Activated naive CD4-positive, alpha-beta T cell treated with anti-CD3 and anti-CD28 coated beads, Interleukin-2, amount 50 U/mL, for 24 hours (primary cell): ENCODE data around the gene NAA40.

Experiments used
- H3K27ac Mint-ChIP-seq: one replicate; pipeline ENCODE4 v1.8.0; 2021; ENCODE audit warnings: mild to moderate bottlenecking, mixed read lengths
- H3K27me3 Mint-ChIP-seq: one replicate; pipeline ENCODE4 v1.8.0; 2021; ENCODE audit warnings: mixed read lengths
- H3K36me3 Mint-ChIP-seq: one replicate; pipeline ENCODE4 v1.8.0; 2021; ENCODE audit warnings: mixed read lengths
- H3K4me1 Mint-ChIP-seq: one replicate; pipeline ENCODE4 v1.8.0; 2021; ENCODE audit warnings: mixed read lengths
- H3K4me3 Mint-ChIP-seq: one replicate; pipeline ENCODE4 v1.8.0; 2021; ENCODE audit warnings: mild to moderate bottlenecking, mixed read lengths
- H3K9me3 Mint-ChIP-seq: one replicate; pipeline ENCODE4 v1.8.0; 2021; ENCODE audit warnings: mixed read lengths

The NAA40 gene

DNA sequence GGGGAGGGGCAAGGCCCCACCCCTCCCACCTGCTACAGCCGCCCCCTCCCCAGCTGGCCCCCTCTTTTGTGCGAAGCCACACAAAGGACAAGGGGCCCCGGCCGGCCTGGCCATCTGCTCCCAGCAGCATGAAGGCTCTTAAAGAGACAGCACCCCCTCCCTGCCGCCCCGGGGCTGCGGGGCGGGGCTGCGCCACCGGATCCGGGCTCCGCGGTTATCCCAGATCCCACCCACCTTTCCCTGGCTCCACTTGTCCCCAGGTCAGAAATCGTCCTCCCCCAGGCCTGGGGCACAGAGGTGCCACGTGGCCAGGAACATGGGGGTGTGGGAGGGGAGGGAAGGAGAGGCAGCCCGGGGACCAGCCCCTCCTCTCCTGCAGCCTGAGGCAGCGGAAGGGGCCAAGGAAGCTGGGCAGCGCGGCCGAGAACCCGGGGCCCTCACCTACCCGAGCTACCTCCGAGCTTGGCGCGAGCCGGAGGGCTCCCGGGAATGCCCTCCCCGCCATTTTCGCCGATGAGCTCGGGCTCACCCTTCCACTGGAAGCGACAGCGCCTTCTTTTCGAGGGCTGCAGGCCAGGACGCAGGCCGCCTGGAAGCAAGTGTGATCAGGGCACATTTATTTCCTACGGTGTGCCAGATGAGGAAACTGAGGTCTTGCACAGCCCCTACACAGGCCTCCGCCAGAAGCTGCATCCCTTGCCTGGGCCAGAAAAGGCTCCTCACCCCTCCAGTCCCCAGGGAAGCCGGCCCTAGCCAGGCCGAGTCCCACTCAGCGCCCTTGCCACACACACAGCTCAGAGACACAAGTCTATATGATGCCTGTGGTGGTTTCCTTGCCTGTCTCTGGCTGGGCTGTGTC, 19.3 kb upstream of the NAA40 start:
- peaks cover 10% of the 10 kb centered on the region for H3K4me1 Mint-ChIP-seq
- no peaks in the 10 kb centered on the region for H3K9me3 Mint-ChIP-seq
- no peak overlapping the region for H3K27ac Mint-ChIP-seq
- no peaks in the 10 kb centered on the region for H3K36me3 Mint-ChIP-seq
- H3K27me3 Mint-ChIP-seq = peaks cover under 1% of the 10 kb centered on the region
- no peak overlapping the region for H3K4me3 Mint-ChIP-seq

DNA sequence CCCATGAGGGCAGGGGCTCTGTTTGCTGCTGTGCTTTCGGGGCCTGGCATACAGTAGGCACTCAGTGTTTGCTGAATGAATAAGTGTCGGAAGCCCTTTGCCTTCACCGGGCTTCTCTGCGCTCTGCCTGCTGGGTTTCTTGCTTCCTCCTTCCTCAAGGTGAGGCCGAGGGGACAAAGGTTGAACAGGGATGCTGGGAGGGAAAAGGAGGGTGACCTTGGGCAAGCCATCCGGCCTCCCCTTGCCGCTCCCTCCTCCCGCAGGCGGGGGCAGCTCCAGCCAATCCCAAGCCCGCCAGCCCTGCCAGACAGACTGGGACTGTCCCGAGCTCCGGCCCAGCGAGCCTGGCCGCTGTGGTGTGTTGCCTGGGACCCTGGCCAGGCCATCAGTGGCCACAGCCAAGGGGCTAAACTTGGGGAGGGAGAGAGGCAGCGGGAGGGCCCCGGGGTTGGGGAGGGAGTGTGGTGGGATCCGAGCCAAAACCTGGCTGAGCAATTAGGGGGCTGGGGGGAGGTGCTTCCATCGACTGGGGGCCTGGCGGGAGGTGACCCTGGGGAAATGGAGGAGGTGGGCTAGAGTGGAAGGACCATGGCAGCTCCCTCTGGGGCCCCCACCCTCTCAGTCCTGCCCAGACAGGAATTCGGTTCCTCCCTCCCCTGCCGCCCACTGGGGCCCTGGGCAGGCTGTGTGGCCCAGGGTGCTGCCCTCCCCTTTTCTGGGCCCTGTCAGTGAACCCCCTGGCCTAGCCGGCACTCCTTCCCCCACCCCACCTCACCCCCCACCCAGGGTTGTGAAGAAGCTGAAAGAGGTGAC, 18.5 kb upstream of the NAA40 start:
- no peak overlapping the region for H3K27ac Mint-ChIP-seq
- no peaks in the 10 kb centered on the region for H3K9me3 Mint-ChIP-seq
- H3K4me1 Mint-ChIP-seq = peaks cover 10% of the 10 kb centered on the region
- peaks cover 1% of the 10 kb centered on the region for H3K27me3 Mint-ChIP-seq
- H3K36me3 Mint-ChIP-seq = no peaks in the 10 kb centered on the region
- H3K4me3 Mint-ChIP-seq = no peak overlapping the region

DNA sequence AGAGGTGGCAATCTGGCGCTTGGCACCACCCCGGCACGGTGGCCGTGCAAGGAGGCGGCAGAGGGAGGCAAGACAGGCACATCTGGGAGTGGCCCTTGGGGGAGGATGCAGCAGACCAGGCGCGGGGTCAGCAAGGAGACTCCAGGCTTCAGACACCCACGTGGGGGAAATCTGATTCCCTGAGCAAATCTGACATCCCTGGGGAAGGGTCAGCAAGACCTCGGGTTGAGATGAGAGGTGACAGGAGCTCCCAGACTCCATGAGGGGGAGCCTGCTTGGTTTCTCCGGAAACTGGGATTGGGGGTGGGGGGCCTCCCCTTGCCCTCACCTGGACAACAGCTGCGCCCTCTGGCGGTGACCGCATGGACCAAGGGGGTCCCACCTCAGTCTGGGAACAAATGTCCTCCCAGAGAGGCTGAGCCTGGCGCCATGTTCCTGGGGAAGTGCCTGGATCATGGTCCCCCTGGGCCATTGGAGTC, 17.8 kb upstream of the NAA40 start:
- no peak overlapping the region for H3K4me3 Mint-ChIP-seq
- H3K9me3 Mint-ChIP-seq = no peaks in the 10 kb centered on the region
- H3K27me3 Mint-ChIP-seq = peaks cover 1% of the 10 kb centered on the region
- H3K36me3 Mint-ChIP-seq = no peaks in the 10 kb centered on the region
- no peak overlapping the region for H3K27ac Mint-ChIP-seq
- H3K4me1 Mint-ChIP-seq = peaks cover 10% of the 10 kb centered on the region

DNA sequence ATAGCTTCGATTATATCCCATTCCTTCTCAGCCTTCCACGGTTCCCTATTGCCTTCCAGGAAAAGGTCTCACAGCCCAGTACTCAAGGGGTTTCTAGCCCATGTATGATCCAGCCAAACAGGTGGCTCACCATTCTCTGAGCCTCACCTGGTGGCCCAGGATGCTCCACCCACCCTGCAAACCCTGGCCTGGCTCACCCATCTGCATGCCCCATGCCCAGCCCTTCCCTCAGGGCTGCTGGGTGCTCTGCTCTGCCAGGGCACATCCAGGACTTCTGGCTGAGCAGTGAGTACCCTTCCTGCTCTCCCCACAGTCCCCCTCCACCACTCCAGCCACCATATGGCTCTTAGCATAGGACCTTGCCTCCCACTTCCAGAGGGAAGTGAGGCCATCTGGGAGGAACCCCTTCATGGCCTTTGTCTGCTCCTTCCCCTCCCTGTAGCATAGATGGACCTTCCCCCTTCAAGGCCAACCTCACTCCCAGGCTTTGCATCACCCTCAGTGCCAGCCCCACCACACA, 16.1 kb upstream of the NAA40 start:
- H3K4me3 Mint-ChIP-seq = no peak overlapping the region
- no peak overlapping the region for H3K27ac Mint-ChIP-seq
- H3K27me3 Mint-ChIP-seq = peaks cover 1% of the 10 kb centered on the region
- H3K9me3 Mint-ChIP-seq = no peaks in the 10 kb centered on the region
- H3K4me1 Mint-ChIP-seq = peaks cover 7% of the 10 kb centered on the region
- no peaks in the 10 kb centered on the region for H3K36me3 Mint-ChIP-seq

DNA sequence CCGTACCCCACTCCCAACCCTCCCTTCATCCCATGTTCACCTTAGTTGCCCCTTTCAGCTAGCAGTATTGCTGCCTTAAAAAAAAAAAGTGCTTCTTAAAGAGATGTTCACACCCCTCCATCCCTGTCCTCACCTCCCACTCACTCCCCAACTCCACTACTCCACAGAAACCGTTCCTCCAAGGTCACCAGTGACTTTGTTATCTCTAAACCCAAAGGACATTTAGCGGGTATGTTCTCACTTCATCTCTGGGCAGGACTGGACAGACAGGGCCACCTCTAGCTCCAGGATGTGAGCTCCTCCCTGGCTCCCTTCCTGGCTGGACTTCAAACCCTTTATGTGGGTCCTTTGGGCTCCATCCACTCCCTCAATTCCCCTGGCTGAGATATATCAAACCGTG, 15.5 kb upstream of the NAA40 start:
- Mint-ChIP-seq H3K27me3 (peaks cover 5% of the 10 kb centered on the region), H3K36me3 (no peaks in the 10 kb centered on the region), H3K4me1 (peaks cover 6% of the 10 kb centered on the region), H3K4me3 (no peak overlapping the region), H3K9me3 (no peaks in the 10 kb centered on the region), H3K27ac (no peak overlapping the region)

DNA sequence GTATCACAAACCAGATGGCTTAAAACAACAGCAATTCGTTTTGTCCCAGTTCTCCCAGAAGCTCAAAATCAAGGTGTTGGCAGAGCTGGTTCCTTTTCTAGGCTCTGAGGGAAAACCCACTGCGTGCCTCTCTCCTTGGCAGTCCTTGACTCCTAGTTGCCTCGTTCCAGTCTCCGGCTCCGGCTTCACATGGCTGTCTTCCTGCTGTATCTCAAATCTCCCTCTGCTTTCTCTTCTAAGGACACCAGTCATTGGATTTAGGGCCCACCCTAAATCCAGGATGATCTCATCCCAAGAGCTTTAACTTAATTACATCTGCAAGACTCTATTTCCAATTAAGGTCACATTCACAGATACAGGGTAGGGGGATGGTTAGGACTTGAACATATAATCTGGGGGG, 9.2 kb upstream of the NAA40 start:
- H3K27me3 Mint-ChIP-seq = peaks cover 4% of the 10 kb centered on the region
- no peaks in the 10 kb centered on the region for H3K9me3 Mint-ChIP-seq
- H3K4me3 Mint-ChIP-seq = no peak overlapping the region
- no peak overlapping the region for H3K27ac Mint-ChIP-seq
- no peaks in the 10 kb centered on the region for H3K4me1 Mint-ChIP-seq
- no peaks in the 10 kb centered on the region for H3K36me3 Mint-ChIP-seq

DNA sequence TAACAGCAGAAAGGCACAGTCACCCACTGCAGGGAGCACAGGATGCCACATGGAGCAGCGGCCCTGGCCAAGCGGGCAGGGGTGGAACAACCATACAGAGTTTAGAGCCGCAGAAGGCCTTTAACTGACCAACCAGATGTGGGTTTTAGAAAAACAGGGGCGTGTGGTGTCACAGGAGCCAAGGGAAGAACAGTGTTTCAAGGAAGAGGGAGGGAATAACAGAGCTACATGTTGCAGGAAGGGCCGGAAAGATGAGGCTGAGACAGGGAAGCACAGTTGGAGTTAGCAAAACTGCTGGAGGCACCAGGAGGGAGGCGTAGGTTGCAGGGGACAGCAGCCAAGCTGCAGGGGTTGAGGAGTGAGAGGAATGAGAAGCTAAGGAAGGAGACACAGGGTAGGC, 7.8 kb upstream of the NAA40 start:
- Mint-ChIP-seq H3K36me3 (no peaks in the 10 kb centered on the region), H3K4me3 (no peak overlapping the region), H3K9me3 (no peaks in the 10 kb centered on the region), H3K27ac (no peak overlapping the region), H3K4me1 (no peaks in the 10 kb centered on the region), H3K27me3 (peaks cover 4% of the 10 kb centered on the region)

DNA sequence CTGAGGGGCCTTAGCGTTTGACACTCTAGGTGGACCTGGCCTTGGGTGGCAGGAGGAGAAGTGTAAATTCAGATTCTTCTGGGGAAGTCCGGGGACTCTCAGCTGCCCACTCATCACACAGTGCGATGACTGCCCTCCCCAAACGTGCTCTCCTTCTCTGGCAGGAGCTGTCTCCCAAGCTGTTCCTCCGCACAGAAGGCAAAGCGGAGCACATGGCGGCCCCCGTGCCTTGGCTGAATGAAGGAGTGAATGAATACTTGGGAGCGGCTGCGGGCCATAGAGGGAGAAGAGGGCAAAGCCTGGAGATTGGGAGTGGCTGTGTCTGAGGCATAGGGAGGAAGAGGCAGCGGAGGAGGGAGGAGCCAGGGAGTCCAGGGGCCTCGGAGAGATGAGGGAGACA, 6.9 kb upstream of the NAA40 start:
- H3K4me1 Mint-ChIP-seq = no peaks in the 10 kb centered on the region
- H3K9me3 Mint-ChIP-seq = no peaks in the 10 kb centered on the region
- no peaks in the 10 kb centered on the region for H3K36me3 Mint-ChIP-seq
- peaks cover 4% of the 10 kb centered on the region for H3K27me3 Mint-ChIP-seq
- no peak overlapping the region for H3K27ac Mint-ChIP-seq
- H3K4me3 Mint-ChIP-seq = no peak overlapping the region

DNA sequence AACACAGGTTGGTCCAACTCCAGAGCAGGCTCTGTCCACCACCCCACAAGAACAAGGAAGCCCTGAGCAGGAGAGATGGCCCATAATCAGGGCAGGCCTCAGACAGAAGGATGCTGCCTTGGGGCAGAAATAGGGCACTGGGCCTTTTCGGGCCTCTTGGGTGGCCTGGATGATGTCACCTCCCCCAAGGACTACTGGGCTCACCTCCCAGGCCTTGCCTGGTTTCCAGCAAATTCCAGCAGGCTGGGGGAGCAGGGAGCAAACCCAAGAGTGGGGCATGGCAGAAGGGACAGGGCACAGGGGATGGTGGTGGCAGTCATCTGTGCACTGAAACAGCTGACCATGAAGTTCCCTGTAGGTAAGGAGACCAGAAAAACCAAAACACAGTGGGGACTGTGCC, 5.3 kb upstream of the NAA40 start:
- H3K27me3 Mint-ChIP-seq = no peaks in the 10 kb centered on the region
- no peak overlapping the region for H3K4me3 Mint-ChIP-seq
- H3K27ac Mint-ChIP-seq = no peak overlapping the region
- H3K36me3 Mint-ChIP-seq = no peaks in the 10 kb centered on the region
- no peaks in the 10 kb centered on the region for H3K9me3 Mint-ChIP-seq
- peaks cover 4% of the 10 kb centered on the region for H3K4me1 Mint-ChIP-seq

DNA sequence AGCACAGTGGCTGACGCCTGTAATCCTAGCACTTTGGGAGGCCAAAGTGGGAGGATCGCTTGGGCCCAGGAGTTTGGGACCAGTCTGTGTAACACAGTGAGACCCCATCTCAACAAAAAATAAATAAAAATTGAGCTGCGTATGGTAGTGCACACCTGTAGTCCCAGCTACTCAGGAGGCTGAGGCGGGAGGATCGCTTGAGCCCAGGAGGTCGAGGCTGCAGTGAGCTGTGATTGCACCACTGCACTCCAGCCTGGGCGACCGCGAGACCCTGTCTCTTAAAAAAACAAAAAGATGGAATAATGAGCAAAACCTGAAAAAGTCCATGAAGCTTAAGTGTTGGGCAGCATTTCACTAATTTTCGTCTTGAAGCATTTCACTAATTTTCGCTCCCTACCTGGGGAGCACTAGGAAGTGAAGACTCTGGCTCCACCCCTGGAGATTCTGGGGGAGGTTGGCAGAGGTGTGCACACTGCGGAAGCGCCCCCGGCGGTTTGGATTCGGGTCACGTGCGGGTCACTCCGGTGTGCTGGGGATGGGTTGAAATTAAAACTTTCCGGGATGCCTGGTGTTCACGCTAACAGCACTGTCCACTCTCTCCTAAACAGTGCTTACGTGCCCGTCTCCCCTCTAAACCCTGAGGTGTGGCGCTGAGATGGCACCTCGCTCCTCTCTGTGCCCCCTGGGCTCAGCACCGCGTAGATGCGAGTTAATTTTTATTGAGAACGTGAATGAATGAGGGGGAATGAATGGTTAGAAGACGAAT, 906 bp upstream of the NAA40 start:
- H3K27me3 Mint-ChIP-seq = no peaks in the 10 kb centered on the region
- peaks cover 23% of the 10 kb centered on the region for H3K4me1 Mint-ChIP-seq
- H3K36me3 Mint-ChIP-seq = no peaks in the 10 kb centered on the region
- H3K4me3 Mint-ChIP-seq = peak overlapping the region; percentile 87
- H3K9me3 Mint-ChIP-seq = no peaks in the 10 kb centered on the region
- H3K27ac Mint-ChIP-seq = peak overlapping the region; percentile 33

DNA sequence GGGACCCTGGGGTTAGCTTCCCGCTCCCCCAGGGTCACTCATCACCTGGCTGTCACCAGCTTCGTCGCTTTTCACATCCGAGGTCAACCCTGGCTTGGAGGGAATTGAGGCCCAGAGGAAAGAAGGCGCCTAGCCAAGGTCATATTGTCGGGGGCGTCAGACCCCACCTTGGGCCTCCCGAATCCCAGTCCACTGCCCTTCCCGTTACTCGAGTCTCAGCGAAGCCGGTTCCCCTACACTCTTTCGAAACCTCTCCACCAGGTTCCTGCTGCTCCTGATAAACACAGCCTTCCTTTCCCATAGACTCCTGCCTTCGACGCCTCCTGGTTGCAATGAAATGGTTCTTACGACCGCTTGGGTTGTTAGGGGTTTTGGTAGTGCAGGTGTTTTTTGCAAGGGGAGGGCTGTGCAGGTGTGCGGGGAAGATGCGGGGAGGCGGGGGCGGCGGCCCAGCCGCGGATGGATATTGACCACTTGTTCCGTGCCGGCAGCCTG, 642 bp downstream of the NAA40 start:
- Mint-ChIP-seq H3K9me3 (no peaks in the 10 kb centered on the region), H3K36me3 (no peaks in the 10 kb centered on the region), H3K27ac (peak overlapping the region; percentile 38), H3K4me3 (peak overlapping the region; percentile 87), H3K27me3 (no peaks in the 10 kb centered on the region), H3K4me1 (peaks cover 23% of the 10 kb centered on the region)

DNA sequence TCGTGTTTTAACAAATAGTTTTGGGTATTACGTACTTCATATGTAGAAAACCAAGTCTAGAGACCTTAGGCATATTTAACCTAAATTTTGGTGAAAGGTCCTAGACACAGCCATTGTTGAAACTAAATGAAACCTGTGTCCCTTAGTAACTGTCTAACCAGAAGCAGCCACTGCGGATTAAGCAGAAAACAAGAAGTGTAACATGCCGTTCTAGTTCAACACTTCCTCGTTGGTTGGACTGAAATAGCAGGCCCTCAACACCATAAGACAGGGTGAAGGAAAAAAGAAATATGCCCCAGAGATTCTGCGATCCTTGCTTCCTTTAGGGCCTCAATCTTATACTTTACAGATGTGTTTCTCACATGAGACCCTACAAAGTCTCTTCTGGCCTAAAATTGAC, 2.0 kb downstream of the NAA40 start:
- H3K9me3 Mint-ChIP-seq = no peaks in the 10 kb centered on the region
- H3K27me3 Mint-ChIP-seq = no peaks in the 10 kb centered on the region
- no peak overlapping the region for H3K27ac Mint-ChIP-seq
- H3K4me1 Mint-ChIP-seq = peaks cover 23% of the 10 kb centered on the region
- H3K4me3 Mint-ChIP-seq = peak overlapping the region; percentile 87
- no peaks in the 10 kb centered on the region for H3K36me3 Mint-ChIP-seq

DNA sequence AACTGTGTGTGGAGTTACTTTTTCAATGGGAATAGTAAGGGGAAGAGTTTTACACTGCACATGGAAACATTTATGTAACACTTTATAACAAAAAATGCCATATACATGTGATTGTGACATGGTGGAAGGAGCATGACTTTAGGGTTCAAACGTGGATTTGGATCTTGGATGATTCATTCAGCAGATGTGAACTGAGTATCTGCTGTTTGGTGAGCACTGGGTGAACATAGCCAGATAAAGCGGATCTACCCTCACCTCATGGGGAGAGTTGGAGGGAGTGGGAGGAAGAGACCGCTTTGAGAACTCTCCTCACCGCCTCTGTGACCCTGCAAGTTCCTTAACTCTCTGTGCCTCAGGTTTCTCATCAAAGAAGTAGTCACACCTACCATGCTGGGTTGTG, 3.1 kb downstream of the NAA40 start:
- Mint-ChIP-seq H3K4me3 (no peak overlapping the region), H3K27me3 (no peaks in the 10 kb centered on the region), H3K9me3 (no peaks in the 10 kb centered on the region), H3K27ac (no peak overlapping the region), H3K4me1 (peaks cover 23% of the 10 kb centered on the region), H3K36me3 (no peaks in the 10 kb centered on the region)

DNA sequence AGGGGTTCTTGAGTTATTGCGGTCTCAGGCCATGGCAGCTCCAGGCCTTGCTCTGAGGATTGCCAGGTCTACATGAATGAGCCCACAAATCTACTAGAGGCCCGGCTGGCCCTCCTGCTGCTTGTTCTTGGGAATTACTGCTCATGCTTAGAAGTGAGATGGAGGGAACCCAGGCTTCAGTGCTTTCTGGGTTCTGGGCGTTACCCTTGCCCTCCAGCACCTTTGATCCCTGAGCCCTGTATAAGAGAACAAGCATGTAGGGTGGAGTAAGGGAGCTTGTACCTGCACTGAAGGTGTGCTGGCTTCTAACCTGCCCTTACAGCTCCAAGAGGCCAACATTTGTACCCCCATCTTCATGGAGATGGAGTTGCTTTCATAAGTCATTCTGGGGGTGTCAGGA, 4.0 kb downstream of the NAA40 start:
- H3K36me3 Mint-ChIP-seq = no peaks in the 10 kb centered on the region
- H3K4me1 Mint-ChIP-seq = peaks cover 23% of the 10 kb centered on the region
- no peaks in the 10 kb centered on the region for H3K27me3 Mint-ChIP-seq

DNA sequence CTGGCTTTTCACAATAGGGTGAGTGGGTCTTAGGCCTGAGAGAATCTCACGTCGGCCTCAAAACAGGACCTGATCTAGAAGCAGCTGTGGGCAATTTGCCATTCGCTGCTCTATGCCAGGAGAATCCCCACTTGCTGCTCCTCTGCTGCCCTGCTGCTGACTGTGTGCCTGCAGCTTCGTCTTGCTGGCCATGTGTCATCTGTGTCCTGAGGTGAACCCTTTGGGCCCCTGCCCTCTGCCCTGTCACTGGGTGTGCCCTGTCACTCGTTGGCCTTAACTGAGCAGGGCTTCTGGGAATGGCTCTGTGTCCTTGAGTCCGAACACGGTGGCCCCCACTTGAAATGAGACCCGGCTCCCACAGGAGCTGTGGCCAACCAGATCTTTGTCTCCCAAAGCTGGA, 6.2 kb downstream of the NAA40 start:
- Mint-ChIP-seq H3K36me3 (no peaks in the 10 kb centered on the region), H3K4me1 (peaks cover 13% of the 10 kb centered on the region), H3K9me3 (no peaks in the 10 kb centered on the region), H3K4me3 (no peak overlapping the region), H3K27me3 (no peaks in the 10 kb centered on the region), H3K27ac (no peak overlapping the region)

More for the DNA sequence above, 4.0 kb downstream of the NAA40 start:
- H3K9me3 Mint-ChIP-seq = no peaks in the 10 kb centered on the region
- H3K27ac Mint-ChIP-seq = no peak overlapping the region
- H3K4me3 Mint-ChIP-seq = no peak overlapping the region
